GM19238 (cell line): ENCODE data around the gene STX12.
"Not testable (repeated sequence)": the region's sequence is repeated elsewhere in the genome, so short reads cannot be mapped to it uniquely, and the experiment has no call there.

Source experiments
- DNase-seq: peaks from one replicate; pipeline ENCODE4 v3.0.0; 2011; ENCODE audit warnings: low spot score; ENCODE audit not compliant: insufficient read length

STX12 gene

GRCh38 chr1:27829339-27829960 lies 56.4 kb downstream of the STX12 start:
- DNase-seq: not testable (repeated sequence)

DNA sequence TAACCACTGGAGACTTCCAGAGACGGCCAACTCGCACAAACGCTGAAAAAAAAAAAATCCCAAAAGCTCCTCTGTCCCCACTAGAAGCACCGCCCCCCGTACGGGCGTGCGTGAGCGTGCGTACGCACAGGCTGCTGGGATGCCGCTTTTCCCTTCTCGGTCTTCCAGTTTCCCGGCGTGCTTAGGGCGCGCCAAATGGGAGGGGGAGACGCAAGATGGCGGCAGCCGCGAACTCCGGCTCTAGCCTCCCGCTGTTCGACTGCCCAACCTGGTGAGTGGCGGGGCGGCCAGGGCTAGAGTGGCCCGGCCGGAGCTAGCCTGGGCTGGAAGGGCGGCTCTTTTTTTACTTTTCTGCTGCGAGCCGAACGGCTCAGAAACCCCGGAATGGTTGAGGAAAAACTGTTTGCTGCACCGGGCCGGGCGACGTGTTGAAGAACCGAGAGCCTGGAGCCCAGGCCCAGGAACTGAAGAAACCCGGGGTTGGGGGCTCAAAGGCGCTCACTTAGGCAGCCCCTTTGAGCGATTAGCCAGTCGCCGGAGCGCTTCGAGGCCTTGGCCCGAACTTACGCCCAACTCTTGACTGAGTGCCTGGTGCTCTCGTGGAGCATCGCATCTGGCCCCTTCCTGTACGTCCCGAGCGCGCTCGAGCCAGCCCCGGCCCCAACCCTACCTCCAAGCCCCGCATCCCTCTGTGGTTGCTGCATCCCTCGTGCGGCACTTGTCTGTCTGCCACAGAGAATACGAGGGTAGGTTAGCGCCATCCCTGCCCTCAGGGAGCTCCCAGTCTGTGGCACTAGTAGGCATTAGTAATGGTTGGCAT lies 57.8 kb downstream of the STX12 start, which contains the start of gene PPP1R8:
TSS of gene PPP1R8 (plus strand) at position 162 of the 820 bp plus-strand sequence. CDS start at position 216, 54 bp downstream.
- peak; percentile 64 for DNase-seq

- DNase-seq: no peak
These were observed 58.8 kb downstream of the STX12 start for GRCh38 chr1:27831568-27832410.

DNA sequence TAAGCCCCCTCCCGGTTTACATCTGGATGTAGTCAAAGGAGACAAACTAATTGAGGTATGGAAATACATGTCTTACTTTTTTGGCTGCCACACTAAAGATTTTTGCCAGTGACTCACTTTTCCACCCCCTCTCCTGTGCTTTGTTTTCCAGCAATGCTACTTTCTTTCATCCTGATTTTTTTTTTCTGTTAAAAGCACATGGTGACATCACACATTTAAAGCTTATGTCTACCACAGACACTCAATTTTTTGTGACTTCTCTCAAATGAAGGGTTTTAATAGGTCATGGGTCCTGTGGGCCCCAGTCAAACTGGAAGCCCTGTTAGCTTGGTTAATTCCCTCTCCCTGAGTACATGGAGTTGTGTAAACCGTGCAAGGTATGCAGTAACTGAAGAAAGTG lies 59.7 kb downstream of the STX12 start:
- no peak for DNase-seq

- no peak for DNase-seq
These were observed 60.5 kb downstream of the STX12 start for GRCh38 chr1:27833470-27833869.

GRCh38 chr1:27835046-27835445 lies 62.0 kb downstream of the STX12 start:
- DNase-seq: no peak

DNA sequence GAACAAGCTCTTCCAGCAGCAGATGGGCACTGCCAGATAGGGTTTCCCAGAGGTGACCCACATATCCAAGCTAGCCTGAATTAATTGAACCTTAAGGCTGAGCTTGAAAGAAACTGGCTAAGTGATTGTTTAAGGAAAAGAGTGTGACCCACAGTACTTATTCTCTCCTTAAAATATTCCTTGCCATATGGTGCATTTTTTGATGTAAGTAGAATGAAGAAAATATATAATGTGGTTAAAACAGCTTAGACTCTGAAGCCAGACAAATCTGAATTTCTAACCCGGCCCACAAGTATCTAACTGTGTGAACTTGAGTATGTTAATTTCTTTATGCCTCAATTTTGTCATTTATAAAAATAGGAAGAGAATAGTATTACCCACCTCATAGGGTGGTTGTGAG lies 62.5 kb downstream of the STX12 start:
- no peak for DNase-seq

DNA sequence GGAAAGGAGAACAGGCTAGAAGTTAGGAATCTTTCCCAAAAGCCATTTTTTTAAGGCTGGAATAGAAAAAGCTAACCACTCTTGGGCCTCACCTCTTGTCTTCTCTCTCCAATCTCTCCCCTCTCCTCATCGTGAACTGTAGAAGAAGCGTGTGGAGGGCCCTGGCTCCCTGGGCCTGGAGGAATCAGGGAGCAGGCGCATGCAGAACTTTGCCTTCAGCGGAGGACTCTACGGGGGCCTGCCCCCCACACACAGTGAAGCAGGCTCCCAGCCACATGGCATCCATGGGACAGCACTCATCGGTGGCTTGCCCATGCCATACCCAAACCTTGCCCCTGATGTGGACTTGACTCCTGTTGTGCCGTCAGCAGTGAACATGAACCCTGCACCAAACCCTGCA lies 76.9 kb downstream of the STX12 start:
- DNase-seq: no peak

- DNase-seq: no peak
These were observed 82.1 kb downstream of the STX12 start for GRCh38 chr1:27855085-27855484.

GRCh38 chr1:27856561-27857343 lies 83.7 kb downstream of the STX12 start:
- DNase-seq: no peak

DNA sequence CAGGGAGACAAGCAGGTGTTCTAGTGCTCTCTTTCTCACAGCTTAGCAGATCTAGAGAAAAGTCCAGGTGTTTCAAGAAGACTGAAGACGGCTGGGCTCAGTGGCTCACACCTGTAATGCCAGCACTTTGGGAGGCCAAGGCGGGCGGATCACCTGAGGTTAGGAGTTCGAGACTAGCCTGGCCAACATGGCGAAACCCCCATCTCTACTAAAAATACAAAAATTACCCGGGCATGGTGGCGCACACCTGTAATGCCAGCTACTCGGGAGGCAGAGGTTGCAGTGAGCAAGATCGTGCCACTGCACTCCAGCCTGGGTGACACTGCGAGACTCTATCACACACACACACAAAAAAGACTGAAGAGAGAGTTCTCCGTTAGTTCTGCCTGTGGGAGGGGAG lies 84.5 kb downstream of the STX12 start:
- not testable (repeated sequence) for DNase-seq

DNA sequence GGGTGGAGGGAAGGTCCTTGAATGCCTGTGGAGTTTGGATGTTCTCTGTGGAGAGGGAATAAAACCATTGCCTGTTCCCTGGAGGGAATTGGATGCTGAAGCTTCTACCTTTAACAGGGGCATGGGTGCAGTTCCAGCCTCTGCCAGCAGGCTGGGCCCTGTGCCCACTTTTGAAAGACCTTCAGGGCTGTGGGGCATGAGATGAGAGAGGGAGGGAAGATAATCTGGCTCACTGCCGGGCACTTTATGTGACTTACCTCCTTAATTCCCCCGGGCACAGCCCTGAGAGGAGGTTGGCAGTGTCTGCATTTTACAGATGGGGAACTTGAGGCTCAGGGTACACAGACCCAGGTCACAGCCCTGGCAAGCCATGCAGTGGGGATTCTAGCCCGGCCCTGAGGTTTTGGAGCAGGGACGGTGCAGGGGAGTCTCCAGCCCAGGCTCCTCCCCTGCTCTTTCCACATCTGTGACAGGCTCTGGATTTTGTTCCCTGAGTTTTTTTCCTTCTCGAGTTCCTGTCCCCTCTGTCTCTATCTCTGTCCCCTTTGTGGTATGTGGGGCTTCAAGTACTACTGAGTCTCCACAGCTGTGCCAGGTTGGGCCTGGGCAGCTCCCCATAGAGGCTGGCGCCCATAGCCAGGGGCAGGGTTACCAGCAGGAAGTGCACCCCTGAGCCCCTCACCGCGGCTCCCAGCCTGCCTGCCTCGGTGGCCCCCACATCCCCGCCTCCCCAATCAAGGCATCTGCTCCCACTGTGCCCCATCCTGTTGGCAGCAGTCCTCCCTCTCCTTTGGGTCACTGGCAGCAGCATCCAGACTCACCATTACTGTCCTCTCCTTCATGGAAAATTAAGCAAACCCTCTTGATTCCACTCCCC lies 85.3 kb downstream of the STX12 start:
- peak; percentile 71 for DNase-seq

GRCh38 chr1:27858949-27859576 lies 86.0 kb downstream of the STX12 start:
- DNase-seq: no peak

GRCh38 chr1:27861436-27861835 lies 88.4 kb downstream of the STX12 start:
- DNase-seq: no peak

GRCh38 chr1:27862004-27862403 lies 89.0 kb downstream of the STX12 start:
- DNase-seq: no peak

DNA sequence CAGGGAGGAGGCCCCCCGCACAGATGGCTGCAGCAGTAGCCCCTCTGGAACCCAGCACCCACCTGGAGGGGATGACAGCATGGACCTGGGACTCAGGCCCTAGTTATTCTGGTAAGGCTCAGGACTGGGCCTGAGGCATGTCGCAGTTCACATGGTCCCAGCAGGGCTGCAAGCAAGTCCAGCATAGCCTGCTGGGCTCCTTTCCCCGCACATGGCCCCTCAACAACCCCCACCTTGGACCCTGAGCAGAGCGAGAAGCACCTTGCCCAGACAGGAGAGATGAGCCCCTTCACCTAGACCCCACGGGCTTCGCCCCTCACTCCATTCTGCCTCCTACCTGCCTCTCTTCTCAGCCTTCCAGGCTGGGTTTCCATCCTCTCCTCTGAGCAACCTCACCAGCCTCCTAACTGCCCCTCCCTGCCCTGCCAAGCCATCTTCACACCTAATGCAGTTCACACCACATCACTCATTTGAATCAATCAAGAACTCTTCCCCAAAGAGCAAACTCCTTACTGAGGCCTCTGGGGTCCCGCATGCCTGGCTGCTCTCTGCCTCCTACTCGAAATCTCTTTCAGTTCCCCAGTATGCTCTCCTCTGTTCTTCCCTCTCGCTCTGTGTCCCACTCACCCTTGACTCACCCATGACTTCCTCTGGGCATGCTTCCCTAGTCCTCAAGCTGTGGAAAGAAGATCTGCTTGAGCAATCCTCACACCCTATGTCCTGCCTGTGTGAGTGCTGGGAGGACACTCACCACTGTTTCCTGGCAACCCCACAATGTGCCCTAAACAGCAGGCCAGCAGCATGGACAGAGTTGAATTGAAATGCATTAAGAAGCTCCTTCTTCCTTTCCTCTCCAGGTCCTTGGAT lies 89.9 kb downstream of the STX12 start:
- DNase-seq: no peak

DNA sequence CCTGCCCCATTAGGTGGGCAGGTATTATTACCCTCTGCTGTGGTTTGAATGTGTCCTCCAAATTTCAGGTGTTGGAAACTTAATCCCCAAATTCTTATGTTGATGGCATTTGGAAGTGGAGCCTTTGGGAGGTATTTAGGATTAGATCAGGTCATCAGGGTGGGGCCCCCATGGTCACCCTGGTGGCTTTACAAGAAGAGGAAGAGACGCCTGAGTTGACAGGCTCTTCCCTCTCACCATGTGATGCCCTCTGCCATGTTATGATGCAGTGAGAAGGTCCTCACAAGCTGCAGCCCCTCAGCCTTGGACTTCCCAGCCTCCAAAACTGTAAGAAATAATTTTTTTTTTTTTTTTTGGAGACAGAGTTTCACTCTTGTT lies 90.5 kb downstream of the STX12 start:
- DNase-seq: no peak

- no peak for DNase-seq
These were observed 91.4 kb downstream of the STX12 start for GRCh38 chr1:27864264-27864895.
